HG03175 (cell line): ENCODE data around the gene PYCR2.
"Not testable (repeated sequence)": the region's sequence is repeated elsewhere in the genome, so short reads cannot be mapped to it uniquely, and the experiment has no call there.

Source experiments
- ATAC-seq: cut with Tn5 transposase; IDR thresholded peaks from one replicate; pipeline ENCODE4 v1.9.1; 2021; ENCODE audit warnings: mild to moderate bottlenecking, moderate library complexity; ENCODE audit not compliant: unreplicated experiment

The PYCR2 gene

DNA sequence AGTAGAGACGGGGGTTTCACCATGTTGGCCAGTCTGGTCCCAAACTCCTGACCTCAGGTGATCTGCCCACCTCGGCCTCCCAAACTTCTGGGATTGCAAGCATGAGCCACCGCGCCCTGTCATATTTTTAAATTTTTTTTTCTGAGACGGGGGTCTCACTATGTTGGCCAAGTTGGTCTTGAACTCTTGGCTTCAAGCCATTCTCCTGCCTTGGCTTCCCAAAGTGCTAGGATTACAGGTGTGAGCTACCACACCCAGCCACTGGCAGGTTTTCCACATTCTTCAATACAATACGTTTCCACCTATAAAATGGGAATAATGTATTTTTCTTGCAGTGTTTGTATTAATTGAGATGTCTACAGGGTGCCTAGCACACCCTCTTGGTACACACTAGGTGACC lies 31.7 kb downstream of the PYCR2 start:
- no peak for ATAC-seq

DNA sequence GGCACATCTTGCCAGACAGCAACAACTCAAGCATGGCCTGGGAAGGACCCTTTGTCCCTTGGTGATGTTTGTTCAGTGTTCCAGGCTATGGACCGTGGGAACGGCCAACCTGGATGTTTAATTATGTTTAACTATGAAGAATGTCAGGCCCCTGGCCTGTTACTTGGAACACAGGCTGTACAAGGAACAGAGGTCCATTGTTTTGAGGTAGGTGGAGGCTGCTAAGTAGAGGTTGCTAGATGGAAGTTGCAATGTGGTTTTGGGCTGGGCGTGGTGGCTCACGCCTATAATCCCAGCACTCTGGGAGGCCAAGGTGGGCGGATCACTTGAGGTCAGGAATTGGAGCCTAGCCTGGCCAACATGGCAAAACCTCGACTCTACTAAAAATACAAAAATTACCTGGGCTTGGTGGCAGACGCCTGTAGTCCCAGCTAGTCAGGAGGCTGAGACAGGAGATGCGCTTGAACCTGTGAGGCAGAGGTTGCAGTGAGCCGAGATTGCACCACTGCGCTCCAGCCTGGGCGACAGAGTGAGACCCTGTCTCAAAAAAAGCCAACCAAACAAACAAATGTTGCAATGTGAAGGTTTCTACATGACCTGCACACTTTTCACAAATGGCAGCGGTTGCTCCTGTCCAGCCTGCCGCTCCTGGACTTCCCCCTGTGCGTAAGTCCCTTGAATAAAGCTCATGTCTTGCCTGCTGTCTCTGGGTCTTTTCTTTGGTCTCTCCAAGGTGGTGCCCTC lies 32.6 kb downstream of the PYCR2 start:
- no peak for ATAC-seq

DNA sequence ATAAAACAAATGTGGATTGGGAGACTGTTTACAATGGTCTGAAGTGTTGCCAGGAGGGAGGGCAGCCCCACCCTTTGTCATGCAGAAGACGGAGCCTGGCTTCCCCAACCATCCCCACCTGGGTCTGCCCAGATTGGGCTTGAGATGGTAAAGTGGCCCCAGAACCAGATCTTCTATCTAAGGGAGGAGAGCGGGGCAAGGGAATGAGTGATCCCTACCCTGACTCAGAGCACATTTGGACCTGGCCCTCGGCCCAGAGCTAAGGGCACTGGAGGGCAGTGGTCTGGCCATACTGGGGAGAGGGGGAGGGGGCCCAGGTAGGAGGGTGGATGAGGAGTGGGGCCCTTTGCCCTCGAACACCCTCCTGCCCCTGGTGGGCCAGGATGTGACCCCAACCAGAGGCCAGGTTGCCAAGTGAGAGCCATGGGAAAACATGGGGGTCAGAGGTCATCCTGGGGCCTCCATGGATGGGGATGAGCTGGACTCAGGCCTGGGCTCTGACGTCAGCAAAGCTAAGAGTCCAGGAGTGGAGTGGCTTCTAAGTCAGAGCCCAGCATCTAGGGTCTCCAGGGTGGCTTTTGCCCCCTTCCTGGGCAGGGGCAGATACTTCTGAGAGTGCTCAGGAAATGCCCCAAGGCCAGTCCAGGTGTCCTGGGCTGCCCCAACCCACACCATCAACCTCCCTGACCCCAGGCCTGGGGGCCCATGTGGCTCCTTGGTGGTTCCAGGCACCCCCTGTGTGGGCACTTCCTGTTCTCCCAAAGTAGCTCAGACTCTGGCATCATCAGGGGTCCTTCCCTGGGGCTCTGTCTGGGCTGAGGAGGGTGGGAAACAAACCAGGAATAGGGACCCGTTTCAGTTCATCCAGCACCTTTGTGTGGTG lies 33.5 kb downstream of the PYCR2 start:
- no peak for ATAC-seq

DNA sequence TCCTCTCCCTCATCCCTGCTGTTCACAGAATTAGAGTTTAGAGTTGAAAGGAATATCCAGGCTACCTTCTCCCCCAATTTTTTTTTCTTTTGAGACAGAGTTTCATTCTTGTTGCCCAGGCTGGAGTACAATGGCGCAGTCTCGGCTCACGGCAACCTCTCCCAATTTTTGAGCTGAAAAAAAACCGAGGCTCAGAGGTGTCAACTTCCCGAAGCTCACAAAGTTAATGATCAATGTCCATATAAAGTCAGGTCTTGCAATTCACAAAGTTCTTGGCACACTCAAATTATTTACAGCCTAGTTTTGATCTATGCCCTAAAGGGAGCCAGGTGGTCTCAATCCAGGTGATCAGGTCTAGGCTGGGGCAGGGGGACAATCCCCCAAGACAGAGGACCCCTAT lies 34.3 kb downstream of the PYCR2 start:
- ATAC-seq, result no peak

DNA sequence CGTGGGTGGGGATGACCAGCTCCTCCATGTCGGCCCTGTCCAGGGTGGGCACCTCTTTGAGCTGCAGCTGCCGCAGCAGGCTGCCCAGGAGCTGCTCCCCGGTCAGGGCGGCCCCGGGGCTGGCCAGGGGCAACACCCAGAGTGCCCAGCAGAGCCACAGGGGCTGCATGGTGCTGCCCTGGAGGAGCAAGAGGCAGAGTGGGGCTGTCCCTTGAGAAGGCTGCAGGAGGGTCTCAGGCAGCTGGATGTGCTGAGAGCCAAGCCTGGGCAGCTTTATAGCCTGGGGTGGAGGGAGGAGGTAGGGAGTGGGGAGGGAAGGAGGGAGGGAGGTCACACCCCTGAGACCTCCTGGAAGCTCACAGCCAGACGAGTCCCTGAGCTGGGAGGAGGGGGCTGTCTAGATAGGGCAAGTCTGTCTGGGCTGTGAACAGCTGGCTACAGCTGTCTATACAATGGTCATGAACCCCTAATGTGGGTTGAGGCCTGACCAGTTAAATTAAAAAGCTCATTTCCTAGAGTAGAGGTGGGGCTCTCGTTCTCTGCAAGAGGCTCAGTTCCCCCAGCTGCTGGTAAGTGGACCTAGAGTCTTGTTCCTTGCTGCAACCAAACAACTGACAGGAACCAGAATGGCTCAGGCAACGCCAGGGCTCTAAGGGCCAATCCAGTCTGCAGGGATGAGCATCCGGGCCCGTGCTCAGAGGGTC lies 35.0 kb downstream of the PYCR2 start, which contains the start of gene LEFTY1:
TSS of gene LEFTY1 (minus strand) at position 249 of the 704 bp plus-strand sequence. CDS start at position 169, 80 bp downstream.
- ATAC-seq, result no peak

DNA sequence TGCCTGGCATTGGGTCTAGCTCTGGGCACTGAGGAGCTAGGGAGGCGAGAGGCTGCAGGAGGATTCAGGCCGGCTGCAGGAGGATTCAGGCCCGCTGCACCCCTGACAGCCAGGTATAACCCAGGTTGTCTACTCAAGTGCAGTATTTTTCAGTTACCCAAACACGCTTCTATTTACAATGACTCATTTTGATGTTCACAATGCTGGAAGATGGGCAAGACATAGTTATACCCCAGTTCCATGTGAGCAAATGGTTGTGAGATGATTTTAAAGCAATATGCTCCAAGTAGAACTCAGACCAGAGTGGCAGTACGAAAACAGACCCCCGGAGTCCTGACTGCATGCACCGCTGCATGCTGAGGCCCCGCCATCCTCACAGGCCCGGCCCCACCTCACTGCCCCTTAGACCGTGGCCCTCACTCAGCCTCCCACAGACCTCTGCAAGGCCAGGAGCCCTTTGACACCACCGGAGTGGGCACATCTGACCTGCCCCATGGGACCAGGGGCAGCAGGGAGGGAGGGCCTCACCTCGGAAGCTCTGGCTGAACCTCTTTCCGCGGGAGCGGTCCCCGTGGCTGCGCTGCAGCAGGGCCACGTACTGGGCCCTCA lies 35.7 kb downstream of the PYCR2 start:
- no peak for ATAC-seq

DNA sequence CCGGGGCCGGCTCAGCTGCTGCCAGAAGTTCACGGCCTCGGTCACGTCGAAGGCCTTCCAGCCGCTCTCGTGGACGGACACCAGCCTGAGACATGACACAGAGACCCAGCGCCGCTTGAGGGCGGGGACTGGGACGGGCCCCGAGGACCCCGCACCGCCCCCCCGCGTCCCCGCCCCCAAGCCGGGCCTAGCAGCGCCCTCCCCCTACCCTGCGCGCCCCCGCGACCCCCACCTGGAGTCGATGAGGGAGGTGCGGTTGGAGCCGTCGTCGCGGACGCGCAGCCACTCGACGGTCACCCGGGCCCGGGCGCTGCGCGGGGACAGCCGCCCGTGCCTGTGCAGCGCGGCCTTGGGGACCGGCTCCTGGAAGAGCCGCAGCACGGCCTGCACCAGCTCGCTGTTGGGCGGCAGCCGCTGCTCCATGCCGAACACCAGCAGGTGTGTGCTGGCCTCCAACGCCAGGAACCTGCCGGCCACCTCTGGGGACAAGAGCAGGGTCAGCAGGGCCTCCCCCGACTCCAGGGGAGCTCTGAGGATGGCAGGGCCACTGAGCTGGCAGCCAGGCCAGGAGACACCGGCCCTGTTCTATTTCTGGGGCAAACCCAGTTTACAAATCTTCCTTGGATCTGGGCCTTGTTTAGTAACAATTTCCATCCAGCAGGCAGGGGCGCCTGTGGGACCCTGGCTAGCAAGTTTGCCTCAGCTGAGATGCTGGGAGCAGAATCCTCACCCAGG lies 36.3 kb downstream of the PYCR2 start:
- ATAC-seq, result not testable (repeated sequence)

DNA sequence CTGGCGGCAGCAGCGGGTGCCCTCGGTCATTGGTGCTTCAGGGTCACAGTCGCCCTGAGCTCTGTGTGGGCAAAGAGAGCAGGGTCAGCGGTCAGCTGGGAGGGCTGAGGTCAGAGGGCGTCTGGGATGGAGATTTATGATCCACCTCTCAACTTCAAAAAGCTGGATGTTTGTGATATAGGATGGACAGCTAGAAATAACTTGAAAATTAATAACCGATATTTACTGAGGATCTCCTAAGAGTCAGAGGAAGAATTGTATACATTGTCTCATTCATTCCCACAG lies 37.1 kb downstream of the PYCR2 start:
- no peak for ATAC-seq

DNA sequence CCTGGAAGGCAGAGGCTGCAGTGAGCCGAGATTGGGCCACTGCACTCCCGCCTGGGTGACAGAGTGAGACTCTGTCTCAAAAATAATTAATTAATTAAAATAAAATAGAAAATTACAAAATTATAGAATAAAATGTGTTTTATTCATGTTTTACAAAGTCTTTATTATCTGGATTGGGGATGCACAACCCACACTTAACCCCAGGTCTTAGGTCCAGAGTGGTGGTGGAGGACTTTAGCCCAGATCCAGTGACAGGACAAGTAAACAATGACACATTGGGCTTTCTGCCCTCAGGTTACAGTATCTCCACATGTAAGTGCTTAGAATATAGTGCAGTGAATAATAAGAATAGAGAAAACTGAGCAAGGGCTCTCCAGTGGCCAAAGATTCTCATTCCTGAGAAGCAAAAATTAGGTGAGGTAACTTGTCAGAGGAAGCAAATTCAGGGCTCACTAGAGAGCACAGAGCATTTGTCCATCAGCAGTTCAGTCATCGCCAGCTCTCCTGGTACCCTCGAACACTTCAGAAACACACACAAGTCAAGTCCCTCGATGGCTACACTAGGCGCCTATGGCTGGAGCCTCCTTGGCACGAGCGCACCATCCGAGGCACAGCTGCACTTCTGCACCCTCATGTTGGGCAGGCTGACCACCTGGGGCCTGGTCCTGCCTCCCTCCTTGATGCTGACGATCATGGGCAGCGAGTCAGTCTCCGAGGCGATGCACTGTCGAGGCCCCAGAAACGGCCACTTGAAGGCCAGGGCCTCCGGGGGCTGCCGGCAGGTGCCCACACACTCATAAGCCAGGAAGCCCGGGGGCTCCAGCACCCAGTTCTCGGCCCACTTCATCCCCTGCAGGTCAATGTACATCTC lies 37.7 kb downstream of the PYCR2 start:
- no peak for ATAC-seq

DNA sequence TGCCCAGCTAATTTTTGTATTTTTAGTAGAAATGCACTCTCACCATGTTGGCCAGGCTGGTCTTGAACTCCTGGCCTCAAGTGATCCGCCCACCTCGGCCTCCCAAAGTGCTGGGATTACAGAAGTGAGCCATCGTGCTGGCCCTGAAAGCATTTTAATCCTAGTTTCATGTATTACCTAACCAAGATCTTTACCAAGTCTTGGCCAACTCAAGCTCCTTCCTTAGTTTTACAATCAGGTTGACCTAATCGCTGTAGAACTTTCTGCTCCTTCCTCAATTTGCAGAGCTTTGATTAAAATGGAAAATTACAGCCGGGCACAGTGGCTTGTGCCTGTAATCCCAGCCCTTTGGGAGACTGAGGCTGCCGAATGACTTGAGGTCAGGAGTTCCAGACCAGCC lies 38.7 kb downstream of the PYCR2 start:
- ATAC-seq, result no peak

DNA sequence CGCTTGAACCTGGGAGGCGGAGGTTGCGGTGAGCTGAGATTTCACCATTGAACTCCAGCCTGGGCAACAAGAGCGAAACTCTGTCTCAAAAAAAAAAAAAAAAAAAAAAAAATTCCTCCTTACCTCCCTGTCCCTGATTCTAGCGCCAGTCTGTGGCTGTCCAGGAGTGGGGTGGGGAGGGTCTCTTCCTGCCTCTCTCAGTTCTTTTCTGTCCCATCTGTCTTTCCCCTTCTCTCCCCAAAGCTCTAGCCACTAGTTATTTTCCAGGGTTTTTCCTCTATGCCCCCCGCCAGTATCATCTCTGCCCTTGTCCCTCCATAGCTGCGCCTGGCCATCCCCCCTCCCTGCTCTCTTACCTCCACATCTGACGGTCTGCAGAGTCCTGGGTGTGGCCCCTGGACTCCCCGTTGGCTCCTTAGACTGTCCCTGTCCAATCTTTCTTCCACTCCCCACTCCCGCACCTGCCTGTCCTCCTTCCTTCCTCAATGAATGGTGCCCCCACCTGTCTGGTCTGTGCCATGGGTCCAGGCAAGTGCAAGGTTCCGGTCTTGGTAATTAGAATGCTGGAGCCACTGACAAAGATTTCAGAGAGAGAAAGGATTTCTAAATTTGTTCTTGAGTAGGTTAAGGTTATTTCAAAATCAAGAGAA lies 40.3 kb downstream of the PYCR2 start:
- no peak for ATAC-seq

DNA sequence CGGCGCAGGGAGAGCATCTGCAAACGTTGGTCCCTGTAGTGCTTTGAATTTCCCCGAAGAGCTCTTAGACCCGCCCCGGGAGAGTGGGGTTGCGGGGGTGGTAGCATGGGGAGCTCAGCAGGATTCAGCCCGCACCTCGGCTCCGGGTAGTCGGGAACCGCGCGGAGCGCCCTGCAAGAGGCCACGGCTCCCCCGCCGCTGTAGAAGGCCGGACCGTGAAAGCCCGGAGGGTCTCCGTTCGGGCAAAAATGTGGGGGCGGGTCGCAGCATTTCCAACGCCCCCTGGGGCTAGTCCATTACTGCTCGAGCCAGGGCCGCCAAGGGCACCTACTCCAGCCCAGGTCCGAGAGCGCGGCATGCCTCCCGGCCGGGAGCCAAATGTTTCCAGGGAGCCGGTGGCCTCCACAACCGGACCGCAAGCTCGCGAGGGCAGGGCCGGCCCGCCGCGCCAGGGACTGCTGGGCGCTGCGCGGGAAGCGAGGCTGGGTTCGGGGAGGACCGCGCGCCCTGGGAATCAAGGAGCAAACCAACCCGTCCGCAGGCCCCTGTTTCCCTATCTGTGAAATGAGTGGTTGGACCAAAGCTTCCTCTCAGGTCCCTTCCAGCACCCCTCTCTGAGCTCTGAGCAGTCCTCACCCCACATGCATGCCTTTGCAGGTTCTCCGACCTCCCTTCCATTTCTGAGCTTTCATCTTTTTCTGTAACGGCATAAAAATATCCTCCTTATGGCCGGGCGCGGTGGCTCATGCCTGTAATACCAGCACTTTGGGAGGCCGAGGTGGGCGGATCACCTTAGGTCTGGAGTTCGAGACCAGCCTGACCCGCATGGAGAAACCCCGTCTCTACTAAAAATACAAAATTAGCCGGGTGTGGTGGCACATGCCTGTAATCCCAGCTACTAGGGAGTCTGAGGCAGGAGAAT lies 41.1 kb downstream of the PYCR2 start:
- ATAC-seq, result peak; percentile 32

DNA sequence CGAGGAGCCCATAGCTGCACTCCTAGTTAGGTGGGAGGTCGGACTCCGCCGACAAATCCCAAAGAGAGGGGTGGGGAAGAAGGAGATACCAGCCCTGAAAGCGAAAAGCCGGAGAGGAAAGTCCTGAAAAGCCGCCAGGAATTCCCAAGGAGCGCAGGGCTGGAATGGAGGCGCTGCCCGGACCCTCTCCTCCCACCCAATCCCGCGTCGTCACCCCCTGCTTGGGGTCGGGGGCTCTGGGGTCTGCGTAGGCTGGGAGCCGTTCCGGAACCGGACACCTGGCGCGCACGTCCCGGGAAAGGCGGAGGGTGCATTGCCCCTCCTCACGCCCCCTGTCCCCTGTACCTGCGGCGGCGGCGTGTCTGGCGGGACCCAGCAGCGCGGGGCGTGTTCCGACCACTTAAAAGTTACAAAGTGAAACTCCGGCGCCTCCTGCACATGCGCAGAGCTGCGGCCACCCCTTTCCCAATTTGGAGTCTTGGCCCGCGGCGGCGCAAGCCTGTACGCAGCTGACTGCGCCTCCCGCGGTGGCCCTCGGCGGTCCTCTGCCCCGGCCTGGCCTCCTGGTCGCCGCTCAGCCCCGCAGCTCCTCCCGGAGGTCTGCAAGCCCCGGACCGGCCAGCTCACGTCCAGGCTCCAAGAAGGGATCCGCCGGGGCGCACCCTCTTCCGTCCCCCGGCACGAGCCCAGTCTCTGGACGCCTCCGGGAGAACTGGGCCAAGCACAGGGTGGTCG lies 41.9 kb downstream of the PYCR2 start, which contains the start of gene TMEM63A:
TSS of gene TMEM63A (minus strand) at position 422 of the 735 bp plus-strand sequence. CDS start 4,800 bp downstream, outside the sequence.
- peak; percentile 79 for ATAC-seq

DNA sequence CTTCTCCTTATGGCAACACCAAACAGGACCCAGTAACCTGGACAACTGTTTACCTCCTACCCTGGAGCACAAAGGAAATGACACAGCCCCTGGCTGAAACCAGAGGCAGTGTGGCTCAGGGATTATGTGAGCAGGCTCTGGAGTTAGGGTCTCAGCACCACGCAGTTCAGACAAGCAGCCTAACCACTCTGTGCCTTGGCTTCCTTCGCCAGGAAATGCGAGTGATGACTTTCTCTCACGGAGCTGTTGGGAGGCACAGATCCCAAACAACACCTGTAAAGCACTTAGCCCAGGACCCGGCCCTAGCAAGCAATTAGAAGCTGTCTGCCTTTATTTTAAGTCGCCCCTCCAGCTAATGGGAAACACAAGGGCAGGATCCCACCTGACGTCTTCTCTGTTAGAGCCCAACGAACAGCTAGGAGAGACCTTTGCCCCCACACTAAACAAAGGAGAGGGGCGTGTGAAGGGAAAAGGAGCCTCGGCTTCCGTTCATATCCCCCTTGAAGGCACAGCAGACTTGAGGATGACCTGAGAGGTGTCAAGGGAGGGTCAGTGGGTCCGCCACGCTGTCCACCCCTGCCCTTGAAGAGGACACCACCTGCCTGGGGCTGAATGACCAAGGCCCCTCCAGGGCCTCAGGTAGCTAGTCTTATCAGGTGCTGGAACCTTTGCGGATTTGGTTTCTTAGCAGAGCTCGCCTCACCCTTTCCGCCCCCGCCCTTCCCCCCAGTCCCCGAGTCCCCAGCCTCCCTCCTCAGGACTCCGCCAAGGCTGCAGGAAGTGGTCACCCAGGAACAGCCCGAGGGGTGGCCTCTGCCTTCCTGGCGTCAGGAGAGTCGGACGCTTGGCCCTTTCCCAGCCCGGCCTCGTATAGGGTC lies 42.7 kb downstream of the PYCR2 start:
- no peak for ATAC-seq

DNA sequence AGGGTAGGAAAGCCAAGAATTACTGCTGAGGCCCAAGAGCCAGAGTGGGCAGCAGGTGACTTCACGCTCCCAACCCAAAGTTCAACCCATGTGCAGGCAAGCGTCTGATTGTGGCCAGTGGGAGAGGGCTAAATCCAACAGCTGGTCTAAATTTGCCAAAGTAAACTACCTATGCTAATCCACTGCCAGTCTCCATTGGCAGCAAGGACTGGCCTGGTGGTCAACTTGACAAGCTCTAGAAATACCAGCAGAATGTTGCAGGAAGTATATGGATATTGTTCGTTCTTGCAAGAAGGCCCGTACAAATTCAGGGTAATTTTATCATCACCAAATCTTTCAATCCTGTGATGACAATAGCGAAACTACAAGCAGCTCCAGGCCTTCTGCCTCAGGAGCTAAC lies 43.4 kb downstream of the PYCR2 start:
- no peak for ATAC-seq

DNA sequence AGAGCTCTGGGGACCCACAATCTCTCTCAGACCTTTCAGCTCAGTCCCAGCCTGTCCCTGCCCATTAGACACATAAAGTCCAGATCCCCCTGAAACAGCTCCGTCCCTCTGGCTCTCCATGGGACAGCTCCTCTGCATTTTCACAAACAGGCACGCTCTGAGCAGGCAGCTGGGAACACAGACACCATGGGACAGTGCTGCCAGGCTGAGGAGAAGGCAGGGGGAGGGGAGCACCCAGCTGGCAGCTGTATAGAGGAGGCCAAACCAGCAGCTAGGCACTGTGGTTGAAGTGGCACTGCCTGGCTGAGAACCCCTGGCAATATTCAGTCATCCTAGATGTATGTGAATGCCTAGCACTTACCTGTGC lies 43.8 kb downstream of the PYCR2 start:
- ATAC-seq, result no peak
